HPDE6-E6E7 (cell line): ENCODE data around the gene ATAD2B.
A peak's percentile ranks its signal among the peaks of the same experiment; 100 is the strongest.
"Not testable (repeated sequence)": the region's sequence is repeated elsewhere in the genome, so short reads cannot be mapped to it uniquely, and the experiment has no call there.

Experiments
- DNase-seq: peaks from one replicate; pipeline ENCODE4 v3.0.0; 2011; ENCODE audit warnings: missing footprints; ENCODE audit errors: extremely low spot score

The ATAD2B gene

DNA sequence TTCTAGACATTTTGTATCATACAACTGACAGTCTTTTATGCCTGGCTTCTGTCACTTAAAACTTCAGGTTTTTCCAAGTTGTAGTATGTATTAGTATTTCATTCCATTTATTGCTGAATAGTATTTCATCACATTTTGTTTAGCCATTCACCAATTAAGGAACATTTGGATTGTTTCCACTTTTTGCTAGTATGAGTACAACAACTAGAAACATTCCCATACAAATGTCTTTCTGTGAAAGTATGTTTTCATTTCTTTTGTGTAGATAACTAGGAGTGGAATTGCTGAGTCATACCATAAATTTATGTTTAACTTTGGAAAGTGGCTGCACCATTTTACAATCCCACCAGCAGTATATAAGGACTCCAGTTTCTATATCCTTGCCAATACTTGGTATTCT lies 135.9 kb downstream of the ATAD2B start:
- DNase-seq = no peak

DNA sequence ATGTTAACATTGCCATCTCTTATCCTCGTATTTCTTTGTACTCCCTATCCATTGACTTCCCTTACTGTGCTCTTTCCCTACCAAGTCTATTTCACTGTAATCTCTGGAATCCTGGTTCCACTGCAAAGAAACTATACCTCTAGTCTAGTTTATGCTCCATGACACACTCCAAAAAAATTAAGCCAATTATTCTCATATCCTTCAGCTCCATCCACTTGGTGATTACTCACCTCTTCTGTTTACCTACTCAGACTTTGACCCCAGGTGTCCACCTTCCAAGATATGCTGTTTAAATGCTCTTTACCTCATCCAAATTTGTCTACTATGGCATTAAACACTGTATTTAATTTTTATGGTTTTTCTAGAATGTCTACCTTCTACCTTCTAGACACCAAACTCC lies 137.9 kb downstream of the ATAD2B start:
- peak; percentile 27 for DNase-seq

DNA sequence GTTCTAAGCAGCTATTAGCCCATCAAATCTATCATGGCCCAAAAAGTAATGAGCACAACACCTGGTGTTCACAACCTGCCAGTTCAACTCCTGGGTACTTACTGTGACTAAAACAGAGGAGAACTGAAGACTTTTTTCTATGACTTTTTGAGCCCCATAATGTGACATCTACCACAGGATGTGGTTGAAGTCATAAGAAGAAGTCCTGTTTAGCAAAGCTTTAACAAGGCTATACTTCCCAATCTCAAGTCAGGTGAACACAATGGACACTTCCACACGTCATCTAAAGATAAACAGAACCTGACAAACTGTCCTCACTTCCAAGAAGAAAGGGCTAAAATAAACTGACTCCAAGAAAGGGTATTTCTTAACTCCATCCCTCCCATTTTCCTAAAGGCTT lies 138.8 kb downstream of the ATAD2B start:
- no peak for DNase-seq

DNA sequence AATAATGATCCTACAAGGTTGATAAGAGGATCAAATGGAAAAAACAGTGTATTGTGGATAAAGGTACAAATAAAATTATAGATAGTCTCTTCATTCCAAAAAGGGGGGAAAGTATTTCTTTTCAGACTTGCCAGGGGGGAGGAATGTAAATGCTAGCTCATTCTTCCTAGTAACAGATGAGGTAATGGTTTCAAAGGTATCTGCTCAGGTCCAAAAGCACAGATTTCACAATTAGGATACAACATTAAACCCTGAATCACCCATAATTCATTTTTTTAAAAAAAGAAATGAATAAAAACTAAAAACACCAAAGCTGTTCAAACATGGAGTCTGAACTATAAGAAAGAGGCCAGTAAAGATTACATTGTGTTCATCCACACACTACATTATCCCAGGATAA lies 142.0 kb downstream of the ATAD2B start:
- DNase-seq = no peak

DNA sequence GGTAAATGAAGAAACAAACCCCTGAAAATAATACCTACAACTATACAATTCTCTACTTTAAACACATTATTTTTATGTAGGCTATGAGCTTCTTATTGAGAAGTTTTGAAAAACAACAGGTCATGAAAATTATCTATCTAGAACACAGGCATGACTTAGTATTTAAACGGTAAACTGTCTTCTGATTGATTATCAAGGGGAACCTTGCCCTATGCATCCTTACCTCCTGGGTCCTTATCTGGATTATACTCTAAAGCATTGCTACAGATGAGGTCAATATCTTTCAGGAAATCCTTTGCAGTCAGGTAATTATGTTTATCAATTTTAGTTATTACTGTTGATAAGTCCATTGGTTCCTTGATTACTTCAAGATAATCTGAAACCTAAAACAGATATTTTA lies 144.3 kb downstream of the ATAD2B start:
- DNase-seq = no peak

DNA sequence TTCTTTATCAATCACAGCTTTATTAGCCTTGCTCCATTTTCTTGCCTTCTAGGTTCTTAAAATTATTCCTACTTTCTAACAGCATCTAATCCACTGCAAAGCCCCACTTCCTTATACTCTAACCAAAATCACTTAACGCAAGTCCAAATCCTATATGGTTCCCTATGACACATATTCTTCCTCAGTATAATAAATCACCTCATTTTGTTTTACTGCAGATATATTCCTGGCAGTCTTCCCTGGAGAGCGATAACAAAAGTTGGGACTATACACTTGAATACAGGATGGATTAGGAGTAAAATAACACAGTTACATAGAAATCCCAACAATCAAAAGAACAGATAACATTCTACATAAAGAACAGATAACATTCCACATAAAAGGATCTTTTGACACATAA lies 144.8 kb downstream of the ATAD2B start:
- DNase-seq = no peak

DNA sequence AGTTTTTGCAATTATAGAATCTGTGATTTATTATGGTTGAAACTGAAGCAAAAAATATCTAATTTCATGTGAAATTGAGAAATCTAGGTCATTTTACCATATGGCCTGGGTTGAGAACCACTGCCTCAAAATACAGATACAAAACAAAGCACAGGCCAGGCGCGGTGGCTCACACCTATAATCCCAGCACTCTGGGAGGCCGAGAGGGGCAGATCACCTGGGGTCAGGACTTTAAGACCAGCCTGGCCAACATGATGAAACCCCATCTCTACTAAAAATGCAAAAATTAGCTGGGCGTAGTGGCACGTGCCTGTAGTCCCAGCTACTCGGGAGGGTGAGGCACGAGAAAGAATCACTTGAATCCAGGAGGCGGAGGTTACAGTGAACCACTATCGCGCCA lies 146.5 kb downstream of the ATAD2B start:
- not testable (repeated sequence) for DNase-seq

DNA sequence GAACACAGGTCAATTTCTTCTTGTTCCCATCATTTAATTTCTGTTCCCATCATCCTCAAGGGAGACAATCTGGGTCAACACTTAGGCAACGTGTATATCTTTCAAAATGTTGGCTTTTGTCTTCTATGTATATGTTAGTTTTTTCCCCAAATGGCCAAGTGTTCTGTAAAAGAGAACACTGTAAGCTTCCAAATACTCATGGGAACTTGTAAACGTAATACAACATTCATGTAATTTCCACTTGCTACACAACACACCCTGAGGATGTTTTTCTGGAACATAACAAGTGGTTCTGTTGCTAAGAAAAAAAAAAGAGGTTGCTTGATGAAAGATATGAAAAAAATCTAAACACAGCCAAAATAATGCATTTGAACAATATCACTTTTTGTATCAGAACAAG lies 149.1 kb downstream of the ATAD2B start:
- no peak for DNase-seq

DNA sequence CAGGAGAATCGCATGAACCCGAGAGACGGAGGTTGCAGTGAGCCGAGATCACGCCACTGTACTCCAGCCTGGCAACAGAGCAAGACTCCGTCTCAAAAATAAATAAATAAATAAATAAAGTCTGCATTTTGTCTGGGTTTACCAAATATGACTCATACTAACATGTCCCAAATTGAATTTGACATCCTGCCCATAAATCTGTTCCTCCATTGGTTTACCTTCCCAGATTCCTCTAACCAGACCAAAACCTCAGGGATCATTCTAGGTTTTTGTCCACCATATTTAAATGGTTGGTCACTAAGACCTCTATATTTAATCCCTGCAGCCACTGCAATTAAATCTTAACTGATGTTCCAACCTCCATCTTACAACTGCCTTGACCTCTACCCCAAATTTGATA lies 150.9 kb downstream of the ATAD2B start:
- DNase-seq = no peak

DNA sequence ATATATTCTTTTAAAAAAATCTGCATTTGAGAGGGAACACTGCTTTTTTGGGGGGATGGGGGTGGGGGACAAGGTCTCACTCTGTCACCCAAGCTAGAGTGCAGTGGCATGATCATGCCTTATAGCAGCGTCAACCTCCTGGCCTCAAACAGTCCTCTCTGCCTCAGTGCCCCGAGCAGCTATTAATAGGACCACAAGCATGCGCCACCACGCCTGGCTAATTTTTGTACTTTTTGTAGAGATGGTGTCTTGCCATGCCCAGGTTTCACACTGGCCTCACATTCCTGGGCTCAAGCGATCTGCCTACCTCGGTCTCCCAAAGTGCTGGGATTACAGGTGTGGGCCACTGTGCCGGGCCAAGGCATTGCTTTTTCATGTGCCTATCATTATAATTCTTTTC lies 154.2 kb downstream of the ATAD2B start:
- no peak for DNase-seq

DNA sequence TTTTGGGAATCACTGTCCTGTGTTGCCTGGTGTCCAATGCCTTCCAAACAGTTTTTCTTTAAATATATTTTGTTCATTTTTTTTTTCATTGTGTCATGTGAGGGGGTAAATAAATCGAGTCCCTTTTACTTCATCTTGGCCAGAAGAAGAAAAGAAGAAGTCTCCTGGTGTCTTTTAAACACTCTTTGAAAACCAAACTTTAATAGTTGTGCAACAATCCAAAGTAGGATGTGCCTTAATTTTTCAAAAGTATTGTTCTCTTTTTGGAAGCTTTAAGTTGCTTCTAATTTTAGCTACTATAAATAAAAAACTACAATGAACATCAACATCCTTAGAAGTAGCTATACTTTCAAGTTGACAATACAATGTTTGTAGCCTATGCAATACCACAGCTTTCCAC lies 154.9 kb downstream of the ATAD2B start:
- DNase-seq = no peak

DNA sequence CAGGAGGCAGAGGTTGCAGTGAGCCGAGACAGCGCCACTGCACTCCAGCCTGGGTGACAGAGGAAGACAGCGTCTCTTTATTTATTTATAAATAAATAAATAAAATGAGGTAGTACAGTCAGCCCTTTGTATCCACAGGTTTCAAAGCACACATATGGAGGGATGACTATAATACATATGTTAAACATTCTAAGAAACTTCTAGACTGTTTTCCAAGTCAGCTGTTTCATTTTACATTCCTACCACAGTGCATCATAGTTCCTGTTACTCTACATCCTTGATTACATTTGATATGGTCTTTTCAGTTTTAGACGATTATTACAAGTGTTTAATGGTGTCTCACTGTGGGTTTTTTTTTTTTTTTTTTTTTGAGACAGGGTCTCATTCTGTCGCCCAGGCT lies 157.6 kb downstream of the ATAD2B start:
- no peak for DNase-seq

DNA sequence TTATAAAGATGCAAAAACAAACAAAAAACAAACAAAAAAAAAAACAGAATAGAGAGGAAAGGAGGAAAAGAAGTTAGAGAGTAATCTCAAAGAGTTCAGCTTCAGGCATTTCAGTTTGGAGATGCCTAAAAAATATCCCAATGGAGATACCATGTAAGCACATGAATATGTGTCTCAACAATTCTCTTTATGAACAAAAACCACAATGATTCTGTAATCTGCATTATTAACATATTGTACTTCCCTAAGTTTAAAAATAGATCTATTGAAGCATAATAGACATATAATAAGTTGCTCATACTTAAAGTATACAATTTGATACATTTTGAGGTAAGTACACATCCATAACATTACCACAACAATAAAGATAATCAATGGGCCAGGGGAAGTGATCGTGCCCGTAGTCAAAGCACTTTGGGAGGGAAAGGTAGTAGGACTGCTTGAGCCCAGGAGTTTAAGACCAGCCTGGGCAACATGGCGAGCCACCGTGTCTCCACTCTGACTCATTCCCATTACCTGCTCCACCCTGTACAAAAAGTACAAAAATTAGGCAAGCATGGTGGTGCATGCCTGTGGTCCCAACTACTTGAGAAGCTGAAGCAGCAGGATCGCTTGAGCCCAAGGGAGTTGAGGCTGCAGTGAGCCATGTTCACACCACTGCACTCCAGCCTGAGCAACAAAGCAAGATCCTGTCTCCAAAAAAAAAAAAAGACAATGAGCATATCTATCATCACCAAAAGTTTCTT lies 158.9 kb downstream of the ATAD2B start:
- DNase-seq = no peak

DNA sequence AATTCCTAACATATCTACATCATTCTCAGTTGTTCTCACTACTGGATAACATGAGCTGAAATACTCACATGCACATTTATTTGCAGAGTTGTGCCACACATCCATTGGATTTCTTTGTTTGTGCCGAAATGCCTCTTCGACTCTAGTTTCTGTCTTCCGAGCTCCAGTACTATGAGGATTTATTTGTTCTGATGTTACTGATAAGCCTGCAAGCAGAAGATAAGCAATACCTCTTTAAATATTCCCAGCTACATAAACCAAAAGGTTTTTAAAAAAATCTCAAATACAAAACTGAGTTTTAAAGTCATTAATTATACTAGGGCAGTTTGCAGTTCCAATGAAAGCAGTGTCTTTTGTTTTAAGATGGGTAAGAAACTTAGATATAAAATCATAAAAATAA lies 164.8 kb downstream of the ATAD2B start:
- no peak for DNase-seq

DNA sequence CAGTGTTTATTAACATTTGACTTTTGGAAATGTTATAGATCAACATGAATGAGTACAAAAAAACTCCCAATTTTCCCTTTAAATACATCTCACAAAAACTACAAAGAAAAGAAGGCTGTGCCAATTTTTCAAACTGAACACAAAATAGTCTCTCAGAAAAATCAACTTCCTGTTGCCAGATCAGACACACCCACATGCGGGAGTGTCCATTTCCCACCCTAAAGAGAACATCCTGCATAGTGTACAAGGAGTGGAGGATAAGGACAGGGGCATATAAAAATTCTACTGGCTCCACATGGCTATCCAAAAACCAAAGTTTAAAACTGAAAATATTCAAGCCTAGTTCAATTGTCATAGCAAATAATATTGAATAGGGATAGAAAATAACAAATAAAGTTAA lies 165.3 kb downstream of the ATAD2B start:
- no peak for DNase-seq

DNA sequence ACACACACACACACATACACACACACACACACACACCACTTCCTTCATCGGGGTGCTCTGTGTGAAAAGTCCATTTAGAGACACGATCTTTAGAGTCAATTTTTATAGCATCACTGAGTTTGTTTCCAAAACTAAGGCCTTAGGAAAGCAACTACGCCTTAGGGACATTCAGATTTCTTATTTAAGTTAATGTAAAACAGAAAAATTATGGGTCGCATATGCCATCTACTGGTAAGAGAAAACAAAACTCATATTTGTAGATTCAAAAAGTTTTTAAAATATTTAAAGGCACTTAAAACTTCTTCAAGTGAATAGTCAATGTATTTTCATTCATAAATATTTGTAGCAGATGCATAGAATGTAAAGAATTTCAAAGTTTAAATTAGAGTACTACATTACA lies 166.2 kb downstream of the ATAD2B start:
- no peak for DNase-seq

DNA sequence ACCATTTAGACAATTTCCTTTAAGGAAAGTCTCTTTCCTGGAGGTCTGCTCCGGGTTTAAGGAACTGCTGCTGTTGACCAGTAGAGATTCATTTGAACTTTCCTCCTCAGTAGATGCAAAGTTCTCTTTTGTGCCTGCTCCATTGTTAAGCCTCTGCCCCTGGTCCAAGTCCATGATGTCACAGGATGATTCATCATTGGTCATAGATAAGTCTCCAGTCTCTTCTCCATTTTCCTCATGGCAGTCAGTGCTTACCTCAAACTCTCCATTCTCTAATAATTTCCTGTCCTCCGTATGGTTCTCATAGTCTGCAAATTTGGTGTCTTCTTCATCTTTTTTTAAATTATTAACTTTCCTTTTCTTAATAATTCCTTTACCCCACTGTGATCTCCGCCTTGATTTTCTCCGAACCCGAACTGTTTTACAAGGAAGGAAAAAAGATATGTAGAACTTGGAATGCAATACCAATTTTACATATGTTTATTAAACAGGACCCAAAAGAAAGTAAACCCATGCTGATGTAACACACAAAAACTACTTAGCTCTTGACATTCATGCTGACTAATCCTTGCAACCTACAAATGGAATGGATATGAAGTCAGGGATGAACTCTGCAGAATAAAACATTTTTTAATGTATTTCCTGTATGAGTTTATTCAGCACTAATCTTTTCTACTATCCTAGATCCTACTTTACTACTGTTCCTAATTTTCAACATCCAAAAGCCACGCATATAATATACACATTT lies 169.1 kb downstream of the ATAD2B start:
- DNase-seq = peak; percentile 70

DNA sequence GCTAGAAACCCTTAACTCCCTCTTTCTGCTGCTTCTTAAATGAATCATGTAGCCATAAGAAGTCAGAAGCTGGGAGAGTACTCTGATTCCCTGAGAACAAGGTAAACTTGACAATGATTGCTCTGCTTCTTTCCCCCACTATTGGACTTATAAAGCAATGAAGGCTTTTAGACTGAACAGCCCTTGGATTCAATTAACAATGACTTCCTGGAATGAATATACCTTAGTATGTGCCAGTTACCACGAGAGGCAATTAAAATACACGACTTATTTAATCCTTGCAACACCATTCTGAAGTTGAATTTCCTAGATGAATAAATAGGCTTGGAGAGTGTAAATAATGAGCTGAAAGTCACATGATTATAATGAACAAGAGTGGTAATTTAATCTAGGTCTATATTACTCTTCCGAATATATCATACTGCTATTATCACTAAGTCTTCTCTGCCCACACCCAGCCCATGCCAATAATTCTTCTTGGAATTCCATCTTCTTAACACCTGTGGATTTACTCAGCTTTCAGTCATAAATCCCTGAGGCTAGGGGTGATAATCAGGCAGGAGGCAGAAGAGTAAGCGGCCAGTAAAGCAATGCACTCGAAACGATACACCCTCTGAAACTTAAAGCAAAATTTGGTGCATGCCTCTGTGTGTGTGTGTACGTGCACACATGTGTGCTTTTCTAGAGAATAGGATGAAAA lies 170.2 kb downstream of the ATAD2B start:
- no peak for DNase-seq

DNA sequence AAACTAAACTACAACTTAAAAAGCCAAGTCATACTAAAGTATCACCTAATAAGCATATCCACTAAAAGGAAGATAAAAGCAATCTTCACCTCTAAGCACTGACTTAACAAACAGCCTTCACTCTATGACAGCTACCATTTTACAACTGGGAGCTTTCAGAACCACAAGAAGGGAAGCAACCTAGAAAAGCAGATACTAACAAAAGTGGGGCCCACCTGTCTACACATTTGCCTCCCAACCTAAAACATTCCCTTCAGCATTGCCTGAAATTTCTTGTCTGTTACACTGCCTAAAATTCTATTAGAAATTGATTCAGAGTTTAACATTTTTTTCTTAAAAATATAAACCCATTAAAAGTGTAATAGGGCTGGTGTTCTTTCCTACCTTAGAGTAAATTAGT lies 172.0 kb downstream of the ATAD2B start:
- no peak for DNase-seq

DNA sequence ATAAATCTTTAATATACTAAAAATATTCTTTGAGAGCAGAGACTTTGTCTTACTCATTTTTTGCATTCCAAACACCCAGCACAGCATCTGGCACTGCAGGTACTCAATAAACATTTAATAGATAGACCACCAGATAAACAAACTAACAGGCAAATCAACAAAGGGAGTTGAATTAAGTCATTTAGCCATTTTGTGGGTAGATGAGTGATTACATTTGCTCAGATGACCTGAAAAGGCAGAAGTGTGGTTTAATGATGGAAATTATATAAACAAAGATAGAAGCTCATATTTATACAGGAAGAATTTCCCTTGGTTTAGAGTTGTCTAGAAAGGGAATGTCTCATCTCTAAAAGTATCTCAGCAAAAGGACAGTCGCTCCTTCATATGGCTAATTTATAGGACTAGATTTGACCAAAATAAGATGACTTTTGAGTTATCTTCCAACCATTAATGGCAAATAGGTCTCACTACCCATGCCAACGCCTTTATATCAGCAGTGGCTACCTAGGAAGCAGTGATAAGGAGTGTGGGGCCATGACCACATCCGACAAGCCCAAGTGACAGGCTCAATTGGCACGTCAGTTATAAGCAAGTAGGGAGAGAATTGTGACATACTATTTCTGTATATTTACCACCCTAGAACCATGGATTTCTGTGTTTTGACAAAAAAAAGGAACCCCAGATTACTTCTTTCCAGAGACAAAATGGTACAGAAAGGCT lies 173.5 kb downstream of the ATAD2B start:
- no peak for DNase-seq

DNA sequence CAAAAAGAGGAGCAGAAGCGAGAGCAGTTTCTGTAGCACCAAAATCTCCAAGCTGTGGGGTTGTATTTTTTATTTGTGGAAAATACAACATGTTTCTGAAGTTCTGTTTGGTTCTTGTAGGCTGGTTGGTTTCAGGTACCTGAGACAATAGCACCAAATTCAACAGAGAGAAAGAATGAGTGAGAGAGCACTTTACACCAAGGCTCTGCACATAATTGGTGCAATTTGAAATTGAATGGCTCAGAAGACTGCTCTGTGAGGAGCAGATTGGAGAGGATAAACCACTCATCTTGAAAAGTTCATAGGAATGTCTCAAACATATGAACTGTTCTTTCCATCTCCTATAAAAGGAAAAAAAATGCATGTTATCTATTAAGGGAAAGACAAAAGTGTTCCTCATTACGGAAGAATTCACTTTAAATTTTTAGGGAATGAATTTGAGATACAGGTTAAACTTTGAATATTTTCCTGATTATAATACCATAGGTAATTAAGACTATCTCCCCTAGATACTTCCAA lies 175.1 kb downstream of the ATAD2B start:
- no peak for DNase-seq
